GM12801 (cell line): ENCODE results near the gene ZFHX3.

ENCODE experiments used
- TF ChIP-seq, protein P1 (sequence below): IDR thresholded peaks from one replicate; pipeline ENCODE4 v1.5.1; 2011; ENCODE audit warnings: control low read depth; ENCODE audit not compliant: insufficient read length; ENCODE audit errors: extremely low read depth

Gene ZFHX3

GRCh38 chr16:72999541-73000019 is 48.3 kb downstream of the ZFHX3 start:
- TF ChIP-seq, protein P1, sequence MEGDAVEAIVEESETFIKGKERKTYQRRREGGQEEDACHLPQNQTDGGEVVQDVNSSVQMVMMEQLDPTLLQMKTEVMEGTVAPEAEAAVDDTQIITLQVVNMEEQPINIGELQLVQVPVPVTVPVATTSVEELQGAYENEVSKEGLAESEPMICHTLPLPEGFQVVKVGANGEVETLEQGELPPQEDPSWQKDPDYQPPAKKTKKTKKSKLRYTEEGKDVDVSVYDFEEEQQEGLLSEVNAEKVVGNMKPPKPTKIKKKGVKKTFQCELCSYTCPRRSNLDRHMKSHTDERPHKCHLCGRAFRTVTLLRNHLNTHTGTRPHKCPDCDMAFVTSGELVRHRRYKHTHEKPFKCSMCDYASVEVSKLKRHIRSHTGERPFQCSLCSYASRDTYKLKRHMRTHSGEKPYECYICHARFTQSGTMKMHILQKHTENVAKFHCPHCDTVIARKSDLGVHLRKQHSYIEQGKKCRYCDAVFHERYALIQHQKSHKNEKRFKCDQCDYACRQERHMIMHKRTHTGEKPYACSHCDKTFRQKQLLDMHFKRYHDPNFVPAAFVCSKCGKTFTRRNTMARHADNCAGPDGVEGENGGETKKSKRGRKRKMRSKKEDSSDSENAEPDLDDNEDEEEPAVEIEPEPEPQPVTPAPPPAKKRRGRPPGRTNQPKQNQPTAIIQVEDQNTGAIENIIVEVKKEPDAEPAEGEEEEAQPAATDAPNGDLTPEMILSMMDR = no peak

DNA sequence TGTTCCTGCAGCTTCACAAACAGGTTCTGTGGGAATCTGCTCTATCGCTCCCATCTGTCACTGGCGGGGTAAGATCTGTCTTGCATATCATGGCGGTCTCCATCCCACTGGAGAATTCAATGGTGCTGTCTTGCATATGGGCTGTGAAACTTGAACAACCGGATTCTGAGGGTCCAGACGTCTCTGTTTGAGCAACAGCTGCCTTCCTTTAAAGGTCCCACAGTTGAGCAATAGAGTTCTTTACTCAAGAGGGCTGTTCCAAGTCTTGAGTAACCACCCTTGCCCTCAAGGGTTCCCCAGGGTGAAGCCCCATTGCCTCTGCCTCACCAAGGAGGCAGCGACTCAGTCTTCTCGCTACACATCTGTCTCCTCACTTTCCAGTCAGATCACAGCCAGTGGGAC is 50.8 kb downstream of the ZFHX3 start:
- TF ChIP-seq, protein P1 = no peak

- TF ChIP-seq, protein P1 = no peak
Measured at GRCh38 chr16:72996291-72997062, 51.5 kb downstream of the ZFHX3 start.

- TF ChIP-seq, protein P1 = no peak
Measured at GRCh38 chr16:72995151-72995881, 52.6 kb downstream of the ZFHX3 start.

- TF ChIP-seq, protein P1 = no peak
Measured at GRCh38 chr16:72992142-72992601, 55.8 kb downstream of the ZFHX3 start.

- TF ChIP-seq, protein P1 = no peak
Measured at GRCh38 chr16:72991644-72992043, 56.3 kb downstream of the ZFHX3 start.

DNA sequence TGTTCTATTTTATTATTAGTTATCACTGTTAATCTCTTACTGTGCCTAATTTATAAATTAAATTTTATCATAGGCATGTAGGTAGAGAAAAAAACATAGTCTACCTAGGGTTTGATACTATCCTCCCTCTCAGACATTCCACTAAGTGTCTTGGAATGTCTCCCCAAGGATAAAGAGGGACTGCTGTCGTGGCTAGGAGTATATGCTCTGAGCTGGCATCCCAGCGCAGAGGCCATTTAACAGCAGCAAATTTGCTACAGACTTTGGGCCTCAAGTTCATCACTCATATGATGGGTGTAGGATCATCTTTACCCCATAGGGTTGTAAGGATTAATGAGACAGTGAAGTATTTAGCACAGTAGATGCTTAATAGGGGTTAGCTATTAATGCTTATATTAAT is 56.7 kb downstream of the ZFHX3 start:
- TF ChIP-seq, protein P1 = no peak
